IMR-90 (cell line): ENCODE results near the gene ADGRF4. TPM values are rescaled to one million over a fixed set of nuclear protein-coding genes. Genes with fewer than 3 reads are reported as not detected.

Experiments
- ATAC-seq: fragments of 200-7000 bp; cut with Tn5 transposase; 2 replicates; pipeline ENCODE4 v1.9.1; 2020; ENCODE audit warnings: low read depth, mild to moderate bottlenecking, moderate library complexity
- BruUV-seq: library from RNA; stranded (reverse); fragments of 400-500 nt; replicated peaks from 2 replicates; lab custom pipeline; 2021; lab: Mats Ljungman, UMichigan
- CTCF ChIA-PET: fragments of 300-600 bp; formaldehyde crosslinking; extraction: SDS; loops from one replicate; lab custom pipeline; 2021; ENCODE audit warnings: antibody characterized with exemption; lab: Yijun Ruan, JAX
- POLR2A ChIA-PET: fragments of 300-600 bp; sonication (Branson Sonifier 250); formaldehyde crosslinking; loops from one replicate; lab custom pipeline; 2022; ENCODE audit warnings: antibody characterized with exemption; ENCODE audit not compliant: unreplicated experiment; lab: Charles Lee
- DNase-seq: peaks from one replicate; pipeline ENCODE4 v3.0.0; 2013
- H2AFZ ChIP-seq: replicated peaks from 2 replicates; pipeline ENCODE3; 2013; ENCODE audit warnings: low read length, mild to moderate bottlenecking; ENCODE audit not compliant: poor library complexity
- H2AK5ac ChIP-seq: 2 replicates; pipeline ENCODE4 v1.6.1; 2013; ENCODE audit warnings: low read depth, low read length, inconsistent platforms
- H2AK9ac ChIP-seq: replicated peaks from 2 replicates; pipeline ENCODE3; 2013; ENCODE audit warnings: mild to moderate bottlenecking, low read depth, low read length, moderate library complexity; ENCODE audit not compliant: poor library complexity
- H2BK120ac ChIP-seq: 2 replicates; pipeline ENCODE4 v1.6.1; 2013; ENCODE audit warnings: low read depth, low read length, inconsistent platforms
- H2BK15ac ChIP-seq: 3 replicates; pipeline ENCODE4 v1.6.1; 2013; ENCODE audit warnings: low read depth, low read length, inconsistent platforms
- H2BK20ac ChIP-seq: 2 replicates; pipeline ENCODE4 v1.6.1; 2013; ENCODE audit warnings: low read depth, mild to moderate bottlenecking, inconsistent platforms, low read length, moderate library complexity
- H2BK5ac ChIP-seq: 2 replicates; pipeline ENCODE4 v1.6.1; 2013; ENCODE audit warnings: mild to moderate bottlenecking, low read depth, low read length, inconsistent platforms; ENCODE audit not compliant: poor library complexity, severe bottlenecking
- H3K14ac ChIP-seq: replicated peaks from 2 replicates; pipeline ENCODE4 v1.6.1; 2013; ENCODE audit warnings: low read depth, low read length, inconsistent platforms
- H3K18ac ChIP-seq: 2 replicates; pipeline ENCODE4 v1.6.1; 2013; ENCODE audit warnings: low read depth, low read length, control low read depth
- H3K23ac ChIP-seq: 2 replicates; pipeline ENCODE4 v1.6.1; 2013; ENCODE audit warnings: low read depth, low read length, inconsistent platforms
- H3K27ac ChIP-seq: 2 replicates; pipeline ENCODE4 v1.5.1; 2013; ENCODE audit warnings: mild to moderate bottlenecking, control low read depth, low read length; ENCODE audit not compliant: insufficient read depth
- H3K27me3 ChIP-seq: 2 replicates; pipeline ENCODE4 v1.6.1; 2013; ENCODE audit warnings: low read length; ENCODE audit not compliant: control insufficient read depth, insufficient read depth
- H3K36me3 ChIP-seq: 2 replicates; pipeline ENCODE4 v1.6.1; 2013; ENCODE audit warnings: low read length, mixed read lengths; ENCODE audit not compliant: control insufficient read depth, insufficient read depth
- H3K4ac ChIP-seq: 2 replicates; pipeline ENCODE4 v1.6.1; 2013; ENCODE audit warnings: low read depth, low read length, inconsistent platforms
- H3K4me1 ChIP-seq: 2 replicates; pipeline ENCODE4 v1.6.1; 2013; ENCODE audit warnings: low read length, mixed read lengths; ENCODE audit not compliant: control insufficient read depth, insufficient read depth
- H3K4me2 ChIP-seq: 2 replicates; pipeline ENCODE4 v1.6.1; 2013; ENCODE audit warnings: low read depth, mild to moderate bottlenecking, control low read depth, low read length, moderate library complexity
- H3K4me3 ChIP-seq: 2 replicates; pipeline ENCODE4 v1.5.1; 2013; ENCODE audit warnings: low read depth, mild to moderate bottlenecking, control low read depth, low read length, moderate library complexity; ENCODE audit not compliant: insufficient read depth
- H3K56ac ChIP-seq: 2 replicates; pipeline ENCODE4 v1.6.1; 2013; ENCODE audit warnings: low read length, inconsistent platforms; ENCODE audit not compliant: insufficient read depth; ENCODE audit errors: extremely low read depth
- H3K79me1 ChIP-seq, 2 experiments: 2 replicates each; pipeline ENCODE4 v1.6.1; 2013; ENCODE audit warnings: low read length in 2 of 2, inconsistent platforms in 1 of 2, low read depth in 1 of 2
- H3K9ac ChIP-seq: 2 replicates; pipeline ENCODE4 v1.6.1; 2013; ENCODE audit warnings: low read depth, low read length, control low read depth
- H3K9me1 ChIP-seq: 2 replicates; pipeline ENCODE4 v1.6.1; 2013; ENCODE audit warnings: low read length, inconsistent platforms; ENCODE audit not compliant: insufficient read depth
- H3K9me3 ChIP-seq: 2 replicates; pipeline ENCODE4 v1.6.1; 2013; ENCODE audit warnings: low read length; ENCODE audit not compliant: control insufficient read depth, insufficient read depth
- H4K20me1 ChIP-seq: 2 replicates; pipeline ENCODE4 v1.6.1; 2013; ENCODE audit warnings: low read length, inconsistent platforms; ENCODE audit not compliant: insufficient read depth
- H4K5ac ChIP-seq: 2 replicates; pipeline ENCODE4 v1.6.1; 2013; ENCODE audit warnings: mild to moderate bottlenecking, low read depth, low read length, control low read depth
- H4K8ac ChIP-seq, 2 experiments: 2 replicates each; pipeline ENCODE4 v1.6.1; 2013; ENCODE audit warnings: low read depth in 2 of 2, low read length in 2 of 2, control low read depth in 1 of 2, inconsistent platforms in 1 of 2
- H4K91ac ChIP-seq: 2 replicates; pipeline ENCODE4 v1.6.1; 2013; ENCODE audit warnings: low read depth, low read length, inconsistent platforms; ENCODE audit not compliant: insufficient read depth
- BHLHE40 ChIP-seq: fragments of 150-350 bp; IDR thresholded peaks from 2 replicates; pipeline ENCODE4 v1.6.1; 2016; ENCODE audit warnings: mild to moderate bottlenecking, low read depth, low read length
- CHD1 ChIP-seq: IDR thresholded peaks from 2 replicates; pipeline ENCODE4 v1.6.1; 2012; ENCODE audit warnings: low read depth, low read length, improper control_type of control experiment
- RCOR1 ChIP-seq: IDR thresholded peaks from 2 replicates; pipeline ENCODE4 v1.6.1; 2012; ENCODE audit warnings: mild to moderate bottlenecking, low read length, improper control_type of control experiment; ENCODE audit not compliant: insufficient replicate concordance
- WGBS, 2 experiments: methylation state at CpG; one replicate each; pipeline versions ENCODE4 v1.1.5 to v1.1.7; 2013; ENCODE audit warnings: missing lambda C conversion rate in 2 of 2; ENCODE audit not compliant: insufficient read length in 1 of 2; ENCODE audit errors: extremely low coverage in 2 of 2; 5-methylcytosine and 5-hydroxymethylcytosine counted together
- dilution Hi-C: fragments of 300-500 bp; cut with HindIII; formaldehyde crosslinking; loops from one replicate; pipeline ENCODE4 v1.14.3; 2018; ENCODE audit warnings: low sequenced_read_pairs; ENCODE audit not compliant: unreplicated experiment
- in situ Hi-C: fragments of 300-500 bp; cut with MboI; formaldehyde crosslinking; loops from 3 replicates; pipeline ENCODE4 v1.14.3; 2019; ENCODE audit warnings: low sequenced_read_pairs, inconsistent platforms, mixed read lengths
- intact Hi-C: fragments of 100-400 bp; cut with micrococcal nuclease; formaldehyde crosslinking; loops from 2 replicates; pipeline ENCODE4 v1.10.0; 2022
- polyA plus RNA-seq, 3 experiments: library from polyadenylated mRNA; depleted of rRNA; stranded (reverse); fragments of >200 nt; gene quantifications; 2 replicates each; pipeline ENCODE4 v1.2.3, GENCODE V29; 2012; ENCODE audit warnings: low replicate concordance in 1 of 3
- total RNA-seq: library from RNA; depleted of rRNA; stranded (reverse); fragments of >200 nt; gene quantifications from 2 replicates; pipeline ENCODE4 v1.2.3, GENCODE V29; 2012

Gene ADGRF4
- total and polyA plus RNA-seq, 2 of the 4 experiments (the other 2 are of a cell fraction): under 0.01 to 0.02 TPM

GRCh38 chr6:47722194-47722593 is 23.8 kb downstream of the ADGRF4 start:
- CTCF ChIA-PET: no interaction called here
- H2BK20ac ChIP-seq: no peak overlapping the region

More at GRCh38 chr6:47722194-47722593, 23.8 kb downstream of the ADGRF4 start:
- WGBS, 2 experiments: no CpG with 5 or more reads among the region's 3 CpGs
- no TSS peak for BruUV-seq
- Histone ChIP-seq H2BK15ac (no peak overlapping the region), H3K4ac (no peak overlapping the region), H4K91ac (no peak overlapping the region), H4K20me1 (no peaks in the 10 kb centered on the region), H3K9me1 (no peaks in the 10 kb centered on the region), H3K27me3 (no peaks in the 10 kb centered on the region), H3K56ac (no peak overlapping the region), H4K5ac (no peak overlapping the region), H2BK5ac (no peak overlapping the region), H4K8ac (no peak overlapping the region), H3K4me2 (no peak overlapping the region), H3K9ac (no peak overlapping the region), H3K14ac (no peak overlapping the region), H3K23ac (no peak overlapping the region), H3K9me3 (no peaks in the 10 kb centered on the region), H3K36me3 (no peaks in the 10 kb centered on the region), H2BK120ac (no peak overlapping the region), H3K79me1 (no peaks in the 10 kb centered on the region), H3K4me1 (no peaks in the 10 kb centered on the region), H3K27ac (no peak overlapping the region), H3K4me3 (no peak overlapping the region), H2AFZ (no peak overlapping the region), H2AK9ac (no peak overlapping the region), H2AK5ac (no peak overlapping the region), H3K18ac (no peak overlapping the region)
- intact Hi-C loops (no loop called here), in situ Hi-C loops (no loop called here), dilution Hi-C loops (no loop called here)
- ATAC-seq: no peak
- TF ChIP-seq RCOR1 (no peak), CHD1 (no peak), BHLHE40 (no peak)
- POLR2A ChIA-PET: no interaction called here
- no peak for DNase-seq
